Endothelial cell (in vitro differentiated cells): Measurements from ENCODE around the gene SERPINC1. TPM values are rescaled to one million over a fixed set of nuclear protein-coding genes. Genes with fewer than 3 reads are reported as not detected.
"Not testable (repeated sequence)": the region's sequence is repeated elsewhere in the genome, so short reads cannot be mapped to it uniquely, and the experiment has no call there.

Experiments
- DNase-seq: peaks from one replicate; pipeline ENCODE4 v3.0.0; 2021; ENCODE audit warnings: low spot score
- H3K27ac Mint-ChIP-seq: one replicate; pipeline ENCODE4 v1.8.0; 2021; ENCODE audit warnings: mixed read lengths, inconsistent platforms; ENCODE audit not compliant: unreplicated experiment
- H3K27me3 Mint-ChIP-seq: one replicate; pipeline ENCODE4 v1.8.0; 2021; ENCODE audit warnings: mild to moderate bottlenecking, moderate library complexity, mixed read lengths, inconsistent platforms; ENCODE audit not compliant: unreplicated experiment
- H3K36me3 Mint-ChIP-seq: one replicate; pipeline ENCODE4 v1.8.0; 2021; ENCODE audit warnings: mild to moderate bottlenecking, low read depth, mixed read lengths, inconsistent platforms; ENCODE audit not compliant: unreplicated experiment
- H3K4me1 Mint-ChIP-seq: one replicate; pipeline ENCODE4 v1.8.0; 2021; ENCODE audit warnings: mild to moderate bottlenecking, mixed read lengths, inconsistent platforms; ENCODE audit not compliant: unreplicated experiment
- H3K4me3 Mint-ChIP-seq: one replicate; pipeline ENCODE4 v1.8.0; 2021; ENCODE audit warnings: mild to moderate bottlenecking, mixed read lengths, inconsistent platforms; ENCODE audit not compliant: unreplicated experiment
- H3K9me3 Mint-ChIP-seq: one replicate; pipeline ENCODE4 v1.8.0; 2021; ENCODE audit warnings: mixed read lengths, inconsistent platforms; ENCODE audit not compliant: unreplicated experiment
- CTCF ChIP-seq: fragments of 200-600 bp; sonication (generic); IDR thresholded peaks from one replicate; pipeline ENCODE4 v1.5.0; 2021; ENCODE audit warnings: antibody characterized with exemption; ENCODE audit not compliant: unreplicated experiment
- long read RNA-seq: library from polyadenylated mRNA; unstranded; transcript quantifications from one replicate; pipeline ENCODE4 v2.0.0, GENCODE V29; 2020; ENCODE audit not compliant: unreplicated experiment
- total RNA-seq: library from RNA; stranded (reverse); fragmentation: NEBNext Ultra II Directional; extraction: Animal tissue kit (Norgen Biotek cat#: 25700); gene quantifications from one replicate; pipeline ENCODE4 v1.2.1, GENCODE V29; 2021; ENCODE audit not compliant: unreplicated experiment

SERPINC1 gene
- not detected for total RNA-seq
- long read RNA-seq: 0 reads

DNA sequence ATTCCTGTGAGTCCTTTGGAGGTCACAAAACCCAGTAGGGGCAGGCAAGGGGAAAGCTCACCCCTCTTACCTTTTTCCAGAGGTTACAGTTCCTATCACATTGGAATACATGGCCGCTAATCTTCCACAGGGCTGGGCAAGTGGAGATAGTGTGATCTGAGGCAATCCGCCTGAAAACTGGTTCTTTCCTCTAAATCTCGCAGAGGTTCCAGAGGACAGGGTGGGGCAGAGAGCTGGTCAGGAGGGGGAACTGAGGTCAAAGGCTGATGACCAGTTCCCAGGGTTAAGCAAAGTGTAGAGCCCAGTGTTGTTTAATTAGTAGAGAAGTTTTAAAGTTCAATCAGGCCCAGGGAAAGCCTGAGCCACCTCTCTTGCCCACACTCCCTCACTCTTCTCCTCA is at the start of gene SERPINC1:
SERPINC1 (minus strand) TSS at position 179 of the 400 bp plus-strand sequence; CDS start at position 111, 68 bp downstream.
- Mint-ChIP-seq H3K9me3 (no peaks in the 10 kb centered on the region), H3K4me3 (no peak within 1 kb of the TSS), H3K27ac (no peak within 1 kb of the TSS), H3K27me3 (peaks cover 7% of the 10 kb centered on the region), H3K36me3 (peaks cover 4% of the 10 kb centered on the region), H3K4me1 (peaks cover 5% of the 10 kb centered on the region)
- DNase-seq: no peak
- TF ChIP-seq CTCF: no peak

- not testable (repeated sequence) for H3K27me3 Mint-ChIP-seq, DNase-seq, H3K9me3 Mint-ChIP-seq, H3K4me1 Mint-ChIP-seq, H3K27ac Mint-ChIP-seq, H3K4me3 Mint-ChIP-seq
- H3K36me3 Mint-ChIP-seq: peaks cover 16% of the 10 kb centered on the region
These were observed 48.8 kb upstream of the SERPINC1 start for GRCh38 chr1:173965896-173966295.

DNA sequence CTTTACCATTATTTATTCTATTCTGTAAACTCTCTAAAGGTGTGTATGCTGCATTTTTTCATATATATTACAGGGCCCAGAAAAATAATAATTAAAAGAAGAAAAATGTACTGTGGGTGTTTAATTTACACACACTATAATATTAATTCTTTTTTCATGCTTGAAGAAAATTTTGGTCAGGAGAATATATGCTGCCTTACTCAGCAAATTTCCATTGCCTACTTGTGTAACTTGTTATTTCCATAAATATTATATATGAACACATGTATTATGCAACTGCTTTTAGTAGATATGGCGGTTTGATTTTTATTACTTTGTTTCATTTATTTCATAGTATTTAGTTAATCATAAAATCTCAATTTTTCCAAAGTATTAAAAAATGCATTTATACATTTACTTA is 46.4 kb upstream of the SERPINC1 start:
- Mint-ChIP-seq H3K4me1 (no peaks in the 10 kb centered on the region), H3K27ac (no peak overlapping the region), H3K9me3 (no peaks in the 10 kb centered on the region), H3K4me3 (no peak overlapping the region), H3K27me3 (no peaks in the 10 kb centered on the region), H3K36me3 (peaks cover 26% of the 10 kb centered on the region)
- no peak for DNase-seq
- TF ChIP-seq CTCF: no peak

DNA sequence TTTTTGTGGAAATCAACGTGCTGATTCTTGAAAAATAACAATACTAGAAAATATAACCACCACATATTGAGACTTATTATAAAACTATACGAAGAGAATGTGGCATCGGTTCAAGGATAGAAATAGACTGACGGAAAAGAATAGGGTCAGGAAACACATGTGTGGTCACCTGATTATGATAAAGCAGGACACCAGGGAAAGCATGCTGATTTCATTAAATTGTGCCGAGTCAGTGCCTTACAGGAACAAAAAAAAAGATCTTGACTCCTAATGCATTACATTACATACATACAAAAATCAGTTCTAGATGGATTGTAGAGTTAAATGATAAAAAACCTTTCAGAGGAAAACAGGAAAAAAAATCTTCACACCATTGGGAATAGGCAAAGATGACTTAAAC is 43.5 kb upstream of the SERPINC1 start:
- H3K9me3 Mint-ChIP-seq: no peaks in the 10 kb centered on the region
- peak overlapping the region; percentile 7 for H3K4me3 Mint-ChIP-seq
- no peaks in the 10 kb centered on the region for H3K27me3 Mint-ChIP-seq
- peaks cover 32% of the 10 kb centered on the region for H3K36me3 Mint-ChIP-seq
- H3K27ac Mint-ChIP-seq: no peak overlapping the region
- DNase-seq: no peak
- no peak for TF ChIP-seq CTCF
- H3K4me1 Mint-ChIP-seq: no peaks in the 10 kb centered on the region

GRCh38 chr1:173954179-173954578 is 37.1 kb upstream of the SERPINC1 start:
- no peak for TF ChIP-seq CTCF
- Mint-ChIP-seq H3K27me3 (peaks cover 2% of the 10 kb centered on the region), H3K27ac (no peak overlapping the region), H3K4me3 (no peak overlapping the region), H3K9me3 (no peaks in the 10 kb centered on the region), H3K36me3 (peaks cover 25% of the 10 kb centered on the region), H3K4me1 (no peaks in the 10 kb centered on the region)
- DNase-seq: no peak
